GM19397 (cell line): Measurements from ENCODE around the gene GRIN2A.

Experiments used
- ATAC-seq: cut with Tn5 transposase; IDR thresholded peaks from one replicate; pipeline ENCODE4 v1.9.1; 2021; ENCODE audit warnings: mild to moderate bottlenecking, moderate library complexity; ENCODE audit not compliant: unreplicated experiment

GRIN2A gene

GRCh38 chr16:9708972-9709620 lies 473.1 kb downstream of the GRIN2A start:
- no peak for ATAC-seq

- no peak for ATAC-seq
Measured at GRCh38 chr16:9706217-9706836, 475.9 kb downstream of the GRIN2A start.

GRCh38 chr16:9703731-9704130 lies 478.5 kb downstream of the GRIN2A start:
- no peak for ATAC-seq
